HUES48 (cell line): ENCODE measurements around the gene MIA.
"Not testable (repeated sequence)": the region's sequence is repeated elsewhere in the genome, so short reads cannot be mapped to it uniquely, and the experiment has no call there.

ENCODE experiments used
- H3K27ac ChIP-seq: one replicate; pipeline ENCODE4 v1.7.0; 2013; ENCODE audit warnings: low read depth, low read length, inconsistent platforms
- H3K27me3 ChIP-seq: 2 replicates; pipeline ENCODE4 v1.6.1; 2013; ENCODE audit warnings: mild to moderate bottlenecking, low read length; ENCODE audit not compliant: control insufficient read depth, insufficient read depth
- H3K36me3 ChIP-seq: 2 replicates; pipeline ENCODE4 v1.6.1; 2013; ENCODE audit warnings: low read length; ENCODE audit not compliant: control insufficient read depth, insufficient read depth
- H3K4me1 ChIP-seq: 2 replicates; pipeline ENCODE4 v1.6.1; 2013; ENCODE audit warnings: mild to moderate bottlenecking, low read length; ENCODE audit not compliant: control insufficient read depth, insufficient read depth
- H3K4me3 ChIP-seq: 2 replicates; pipeline ENCODE4 v1.5.1; 2013; ENCODE audit warnings: mild to moderate bottlenecking, low read depth, low read length
- H3K9ac ChIP-seq: 2 replicates; pipeline ENCODE4 v1.6.1; 2013; ENCODE audit warnings: mild to moderate bottlenecking, low read depth, low read length, moderate library complexity
- H3K9me3 ChIP-seq: 2 replicates; pipeline ENCODE4 v1.6.1; 2013; ENCODE audit warnings: low read length; ENCODE audit not compliant: control insufficient read depth, insufficient read depth

The MIA gene

DNA sequence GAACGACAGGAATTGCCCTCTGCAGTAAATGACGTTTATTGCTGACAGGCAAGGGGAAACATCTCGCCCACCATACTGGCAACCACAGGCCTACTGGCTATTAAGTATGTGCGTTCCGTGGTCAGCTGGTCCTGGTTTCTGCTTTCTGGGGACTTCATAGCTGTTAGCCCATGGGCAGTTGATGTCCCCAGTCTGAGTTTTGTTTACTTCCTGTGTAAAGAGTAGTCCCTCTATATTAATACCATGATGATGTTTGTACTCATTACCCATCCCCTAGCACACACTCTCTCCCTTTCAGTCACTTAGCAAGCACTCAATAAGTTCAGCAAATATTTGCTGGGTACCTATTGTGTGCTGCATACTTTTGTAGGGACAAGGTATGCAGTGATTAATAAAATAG, 6.5 kb upstream of the MIA start:
- Histone ChIP-seq H3K4me1 (no peaks in the 10 kb centered on the region), H3K36me3 (peaks cover 27% of the 10 kb centered on the region)

DNA sequence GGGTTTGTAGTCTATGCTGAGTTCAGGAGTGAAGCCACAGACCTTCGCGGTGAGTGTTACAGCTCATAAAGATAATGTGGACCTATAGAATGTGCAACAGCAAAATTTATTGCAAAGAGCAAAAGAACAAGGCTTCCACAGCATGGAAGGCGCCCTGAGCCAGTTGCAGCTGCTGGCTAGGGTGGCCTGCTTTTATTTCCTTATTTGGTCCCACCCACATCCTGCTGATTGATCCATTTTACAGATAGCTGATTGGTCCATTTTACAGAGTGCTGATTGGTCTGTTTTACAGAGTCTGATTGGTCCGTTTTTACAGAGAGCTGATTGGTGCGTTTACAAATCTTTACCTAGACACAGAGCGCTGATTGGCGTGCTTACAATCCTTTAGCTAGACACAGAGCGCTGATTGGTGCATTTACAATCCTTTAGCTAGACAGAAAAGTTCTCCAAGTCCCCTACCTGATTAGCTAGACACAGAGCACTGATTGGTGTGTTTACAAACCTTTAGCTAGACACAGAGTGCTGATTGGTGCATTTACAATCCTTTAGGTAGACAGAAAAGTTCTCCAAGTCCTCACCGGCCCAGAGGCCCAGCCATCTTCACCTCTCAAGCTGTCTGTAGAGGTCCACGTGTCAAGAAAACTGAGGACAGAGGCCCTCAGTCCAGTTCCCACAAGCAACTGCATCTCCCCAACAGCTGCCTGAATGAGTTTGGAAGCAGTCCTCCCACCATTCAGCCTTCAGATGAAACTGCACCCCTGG, 4.0 kb upstream of the MIA start:
- H3K4me3 ChIP-seq, H3K36me3 ChIP-seq, H3K27me3 ChIP-seq, H3K9me3 ChIP-seq, H3K4me1 ChIP-seq, H3K9ac ChIP-seq, H3K27ac ChIP-seq: not testable (repeated sequence)

More for the DNA sequence above, 6.5 kb upstream of the MIA start:
- Histone ChIP-seq H3K27me3 (no peaks in the 10 kb centered on the region), H3K9ac (no peak overlapping the region), H3K27ac (no peak overlapping the region), H3K4me3 (no peak overlapping the region), H3K9me3 (peaks cover 2% of the 10 kb centered on the region; the same call in 1 of the 2 replicates)

DNA sequence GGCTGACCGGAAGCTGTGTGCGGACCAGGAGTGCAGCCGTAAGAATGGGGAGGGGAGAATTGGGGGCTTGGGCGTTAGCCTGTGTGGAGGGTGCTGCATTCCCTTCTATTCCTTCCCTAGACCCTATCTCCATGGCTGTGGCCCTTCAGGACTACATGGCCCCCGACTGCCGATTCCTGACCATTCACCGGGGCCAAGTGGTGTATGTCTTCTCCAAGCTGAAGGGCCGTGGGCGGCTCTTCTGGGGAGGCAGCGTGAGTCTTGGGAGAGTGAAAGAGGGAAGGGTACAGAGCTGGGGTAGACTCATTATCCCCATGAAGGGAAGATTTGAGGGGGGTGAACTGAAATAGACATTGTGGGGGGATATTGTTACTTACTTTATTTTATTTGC, 306 bp downstream of the MIA start:
- no peaks in the 10 kb centered on the region for H3K27me3 ChIP-seq
- no peak overlapping the region for H3K27ac ChIP-seq
- H3K9me3 ChIP-seq: peaks cover 2% of the 10 kb centered on the region; the same call in 1 of the 2 replicates
- H3K4me3 ChIP-seq: no peak overlapping the region
- no peaks in the 10 kb centered on the region for H3K36me3 ChIP-seq
- H3K4me1 ChIP-seq: peaks cover 14% of the 10 kb centered on the region
- H3K9ac ChIP-seq: no peak overlapping the region

DNA sequence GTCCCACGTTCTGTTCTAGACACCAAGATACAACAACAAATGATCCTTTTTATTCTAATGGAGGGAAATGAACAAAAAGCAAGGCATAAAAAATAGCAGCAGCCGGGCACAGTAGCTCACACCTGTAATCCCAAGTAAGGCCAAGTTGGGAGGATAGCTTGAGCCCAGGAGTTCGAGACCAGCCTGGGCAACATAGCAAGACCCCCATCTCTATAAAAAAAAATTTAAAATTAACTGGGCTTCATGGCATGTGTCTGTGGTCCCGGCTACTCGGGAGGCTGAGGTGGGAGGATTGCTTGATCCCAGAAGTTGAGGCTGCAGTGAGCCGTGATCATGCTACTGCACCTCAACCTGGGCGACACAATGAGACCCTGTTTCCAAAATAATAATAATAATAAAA, 1.0 kb downstream of the MIA start:
- H3K27ac ChIP-seq: no peak overlapping the region
- H3K9ac ChIP-seq: no peak overlapping the region
- peaks cover 14% of the 10 kb centered on the region for H3K4me1 ChIP-seq
- no peaks in the 10 kb centered on the region for H3K27me3 ChIP-seq
- H3K4me3 ChIP-seq: no peak overlapping the region
- H3K36me3 ChIP-seq: no peaks in the 10 kb centered on the region
- no peaks in the 10 kb centered on the region for H3K9me3 ChIP-seq

DNA sequence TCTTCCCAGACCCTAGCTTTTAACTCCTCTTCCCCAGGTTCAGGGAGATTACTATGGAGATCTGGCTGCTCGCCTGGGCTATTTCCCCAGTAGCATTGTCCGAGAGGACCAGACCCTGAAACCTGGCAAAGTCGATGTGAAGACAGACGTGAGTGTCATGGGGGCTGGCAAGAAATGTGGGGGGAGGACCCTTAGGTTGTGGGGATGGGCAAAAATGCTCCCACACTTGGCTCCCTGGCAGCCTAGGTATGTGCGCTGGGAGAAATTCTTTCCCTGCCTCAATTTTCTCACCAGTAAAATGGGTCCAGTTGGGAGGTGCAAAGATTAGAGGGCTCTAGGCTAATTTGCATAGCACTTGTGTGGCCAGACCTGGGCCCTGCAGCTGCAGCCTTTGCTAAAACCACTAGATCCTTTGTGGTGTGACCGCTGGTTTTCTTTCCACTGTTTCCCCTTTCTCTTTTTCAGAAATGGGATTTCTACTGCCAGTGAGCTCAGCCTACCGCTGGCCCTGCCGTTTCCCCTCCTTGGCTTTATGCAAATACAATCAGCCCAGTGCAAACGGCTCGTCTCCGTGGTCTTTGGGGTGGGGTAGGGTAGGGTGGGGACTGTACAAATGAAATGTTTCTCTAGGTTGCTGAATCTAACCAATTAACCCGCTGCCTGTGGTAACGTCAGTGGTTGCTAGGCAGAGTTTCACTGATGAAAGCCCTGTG, 1.8 kb downstream of the MIA start:
- Histone ChIP-seq H3K9ac (peak overlapping the region; percentile 93), H3K27me3 (no peaks in the 10 kb centered on the region), H3K4me3 (peak overlapping the region; percentile 82), H3K4me1 (peaks cover 14% of the 10 kb centered on the region), H3K9me3 (no peaks in the 10 kb centered on the region), H3K27ac (peak overlapping the region; percentile 100), H3K36me3 (no peaks in the 10 kb centered on the region)

DNA sequence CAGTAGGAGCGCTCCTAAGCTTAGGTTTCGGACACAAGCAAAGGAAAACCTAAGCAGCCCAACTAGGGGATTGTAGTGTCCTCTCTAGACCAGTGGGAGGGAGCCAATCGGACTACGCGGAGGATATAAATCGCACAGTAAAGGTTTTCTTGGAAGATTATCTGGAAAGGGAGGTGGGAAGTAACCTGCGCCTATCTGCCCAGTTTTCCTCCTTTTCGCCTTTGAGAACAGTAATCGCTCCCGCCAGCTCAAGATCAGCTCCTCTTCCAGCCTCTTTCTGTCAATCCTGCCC, 2.3 kb downstream of the MIA start:
- Histone ChIP-seq H3K4me3 (peak overlapping the region; percentile 82), H3K9me3 (no peaks in the 10 kb centered on the region), H3K27ac (peak overlapping the region; percentile 100), H3K27me3 (no peaks in the 10 kb centered on the region), H3K9ac (peak overlapping the region; percentile 93), H3K36me3 (no peaks in the 10 kb centered on the region), H3K4me1 (peaks cover 14% of the 10 kb centered on the region)

DNA sequence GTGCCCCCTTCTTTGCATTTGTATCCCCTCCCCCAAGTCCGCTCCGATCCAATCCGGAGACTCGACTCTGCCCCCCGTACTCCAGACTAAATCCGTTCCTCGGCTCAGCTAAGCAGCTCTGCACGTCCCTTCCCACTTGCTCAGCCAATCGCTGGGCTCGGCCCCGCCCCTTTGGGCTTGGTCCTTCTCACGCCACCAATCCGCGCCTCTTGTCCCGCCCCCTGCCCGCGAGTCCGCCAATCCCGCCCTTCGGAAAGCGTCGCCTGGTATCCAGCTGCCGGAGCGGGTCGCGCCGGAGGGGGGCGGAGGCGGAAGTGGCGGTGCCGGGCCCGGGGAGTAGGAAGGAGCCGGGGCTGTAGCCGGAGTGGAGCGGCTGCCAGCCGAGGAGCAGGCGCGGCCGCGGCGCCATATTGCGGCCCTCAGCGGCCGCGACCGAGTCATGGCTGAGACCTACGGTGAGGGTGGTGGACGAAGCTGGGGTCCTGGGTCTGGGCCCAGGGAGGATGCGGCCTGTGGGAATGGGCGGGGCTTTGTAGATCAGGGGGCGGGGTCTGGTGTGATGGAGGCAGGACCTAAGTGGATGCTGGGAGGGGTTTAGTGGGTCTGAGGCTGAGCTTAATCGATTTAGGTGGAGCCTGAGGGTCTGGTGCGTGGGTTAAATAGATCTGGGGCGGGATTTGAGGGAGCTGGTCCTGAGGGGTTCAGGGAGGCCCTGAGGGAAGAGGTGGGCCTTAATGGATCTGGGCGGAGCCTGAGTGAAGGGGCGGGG, 2.8 kb downstream of the MIA start, which contains the start of gene RAB4B:
TSS of gene RAB4B (plus strand) at position 311 of the 769 bp plus-strand sequence. CDS start at position 440, 129 bp downstream.
- Histone ChIP-seq H3K9ac (peak within 1 kb of the TSS; percentile 93), H3K9me3 (no peaks in the 10 kb centered on the region), H3K27me3 (no peaks in the 10 kb centered on the region), H3K4me1 (peaks cover 14% of the 10 kb centered on the region), H3K27ac (peak within 1 kb of the TSS; percentile 100), H3K4me3 (peak within 1 kb of the TSS; percentile 91), H3K36me3 (no peaks in the 10 kb centered on the region)

DNA sequence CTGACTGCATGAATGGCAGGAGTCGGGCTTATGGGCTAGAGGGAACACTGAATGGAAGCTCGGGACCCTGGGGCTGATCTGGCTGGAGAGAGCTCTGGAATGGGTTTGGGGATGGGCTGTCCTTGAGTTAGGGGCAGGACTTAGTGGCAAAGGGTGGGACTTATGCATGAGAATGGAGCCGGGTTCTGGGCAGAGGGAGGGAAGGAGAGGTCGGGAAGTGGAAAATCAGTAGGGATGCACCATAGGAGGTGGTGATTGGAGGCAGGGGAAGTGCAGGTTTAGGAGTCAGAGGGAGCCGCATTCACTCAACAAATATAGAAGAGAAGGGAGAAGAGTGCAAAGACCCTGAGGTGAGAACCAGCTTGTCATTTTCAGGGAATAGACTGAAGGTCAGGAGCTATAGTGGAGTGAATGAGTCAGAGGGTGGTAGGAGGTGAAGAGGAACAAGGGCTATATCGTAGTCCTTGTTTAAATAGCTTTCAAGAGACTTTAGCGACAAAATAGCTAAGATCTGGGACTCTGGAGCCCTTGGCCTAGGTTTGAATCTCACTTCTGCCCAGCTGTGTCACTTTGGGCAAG, 3.5 kb downstream of the MIA start:
- H3K27ac ChIP-seq: peak overlapping the region; percentile 100
- no peaks in the 10 kb centered on the region for H3K9me3 ChIP-seq
- H3K9ac ChIP-seq: 0 out of 2 replicates have a peak overlapping the region, but pooled peaks have one; percentile 22
- H3K36me3 ChIP-seq: no peaks in the 10 kb centered on the region
- H3K4me1 ChIP-seq: peaks cover 14% of the 10 kb centered on the region
- peak overlapping the region; percentile 91 for H3K4me3 ChIP-seq
- H3K27me3 ChIP-seq: no peaks in the 10 kb centered on the region

DNA sequence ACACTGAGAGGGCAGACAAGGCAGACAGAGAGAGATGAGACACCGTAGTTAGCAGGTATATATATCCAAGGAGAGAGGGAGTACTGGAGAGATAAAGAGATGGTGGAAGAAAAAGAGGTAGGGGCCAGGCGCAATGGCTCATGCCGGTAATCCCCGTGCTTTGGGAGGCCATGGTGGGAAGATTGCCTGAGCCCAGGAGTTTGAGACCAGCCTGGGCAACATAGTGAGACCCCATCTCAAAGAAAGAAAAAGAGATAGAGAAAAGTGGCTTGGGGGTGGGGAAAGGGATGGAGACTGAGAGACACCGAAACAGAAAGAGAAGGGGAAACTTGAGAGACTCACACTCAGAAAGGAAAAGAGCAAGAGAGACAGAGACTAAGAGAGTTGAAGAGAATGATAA, 5.3 kb downstream of the MIA start:
- Histone ChIP-seq H3K9ac (no peak overlapping the region), H3K27ac (no peak overlapping the region), H3K9me3 (no peaks in the 10 kb centered on the region), H3K36me3 (no peaks in the 10 kb centered on the region), H3K4me1 (peaks cover 14% of the 10 kb centered on the region), H3K4me3 (no peak overlapping the region), H3K27me3 (no peaks in the 10 kb centered on the region)

DNA sequence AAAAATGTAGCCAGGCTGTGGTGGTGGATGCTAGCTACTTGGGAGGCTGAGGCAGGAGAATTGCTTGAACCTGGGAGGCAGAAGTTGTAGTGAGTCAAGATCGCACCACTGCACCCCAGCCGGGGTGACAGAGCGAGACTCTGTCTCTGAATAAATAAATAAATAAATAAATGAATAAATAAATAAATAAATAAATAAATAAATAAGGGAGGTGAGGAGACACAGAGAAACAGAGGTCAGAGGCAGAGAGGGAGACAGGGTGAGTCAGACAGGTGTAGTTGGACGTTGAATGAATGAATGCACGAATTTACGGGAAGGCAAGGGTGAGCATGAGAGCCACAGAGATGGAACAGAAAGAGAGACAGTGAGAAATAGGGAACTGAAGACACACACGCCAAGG, 5.8 kb downstream of the MIA start:
- Histone ChIP-seq H3K27ac (no peak overlapping the region), H3K4me1 (peaks cover 14% of the 10 kb centered on the region), H3K36me3 (no peaks in the 10 kb centered on the region)

More for the DNA sequence above, 5.8 kb downstream of the MIA start:
- H3K27me3 ChIP-seq: no peaks in the 10 kb centered on the region
- no peaks in the 10 kb centered on the region for H3K9me3 ChIP-seq
- no peak overlapping the region for H3K4me3 ChIP-seq
- H3K9ac ChIP-seq: no peak overlapping the region
